Activated CD8-positive, alpha-beta memory T cell treated with anti-CD3 and anti-CD28 coated beads for 1 hour (primary cell): Measurements from ENCODE around the gene LYPD5.
"Not testable (repeated sequence)": the region's sequence is repeated elsewhere in the genome, so short reads cannot be mapped to it uniquely, and the experiment has no call there.

Source experiments
- DNase-seq, 2 donors: peaks; one replicate each; pipeline ENCODE4 v3.0.0-alpha.2; 2020; ENCODE audit warnings: low read depth in 1 of 2; ENCODE audit errors: extremely low read depth in 1 of 2

Gene LYPD5

GRCh38 chr19:43779147-43779819 is 23.0 kb downstream of the LYPD5 start:
- no peak for DNase-seq

DNA sequence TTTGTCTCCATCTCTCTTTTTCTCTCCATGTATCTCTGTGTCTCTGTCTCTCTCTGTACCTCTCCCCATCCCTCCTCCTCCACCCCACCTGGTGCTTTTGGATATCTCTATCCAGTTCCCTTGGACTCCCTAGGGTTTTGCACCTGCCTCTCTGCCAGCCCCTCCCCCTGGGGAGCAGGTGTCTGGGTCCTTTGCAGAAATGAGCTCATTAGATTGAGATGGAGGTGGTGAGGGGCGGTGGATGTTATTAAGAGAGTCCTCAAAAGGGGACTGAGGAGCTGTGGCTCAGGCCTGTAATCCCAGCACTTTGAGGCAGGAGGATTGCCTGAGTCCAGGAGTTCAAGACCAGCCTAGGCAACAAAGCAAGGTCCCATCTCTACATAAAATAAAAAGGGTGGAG is 23.6 kb downstream of the LYPD5 start:
- DNase-seq, result no peak

GRCh38 chr19:43777163-43777695 is 25.0 kb downstream of the LYPD5 start:
- no peak for DNase-seq

- no peak for DNase-seq
Measured at GRCh38 chr19:43776286-43776685, 26.0 kb downstream of the LYPD5 start.

DNA sequence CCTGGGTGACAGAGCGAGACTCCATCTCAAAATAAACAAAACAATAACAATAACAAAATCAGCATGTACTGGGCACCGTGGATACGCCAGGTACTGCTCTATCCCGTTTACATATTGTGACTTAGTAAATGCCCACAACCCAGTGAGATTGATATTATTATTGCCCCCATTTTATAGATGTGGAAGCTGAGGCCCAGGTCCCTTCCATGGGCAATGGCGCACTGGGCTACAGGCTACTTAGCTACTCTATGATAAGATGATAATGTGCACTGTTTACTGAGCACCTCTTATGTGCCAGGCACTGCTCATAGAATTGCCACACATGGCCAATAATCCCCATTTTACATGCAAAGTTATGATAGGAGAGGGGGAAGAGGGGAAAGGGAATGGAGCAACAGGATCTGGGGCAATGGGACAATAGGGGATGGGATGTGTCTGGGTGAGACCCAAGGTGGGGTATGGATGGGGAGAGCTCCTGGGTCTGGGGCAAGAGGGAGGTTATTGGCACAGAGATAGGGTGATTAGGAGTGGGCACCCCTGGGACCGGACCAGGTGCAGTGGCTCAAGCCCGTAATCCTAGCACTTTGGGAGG is 26.9 kb downstream of the LYPD5 start:
- DNase-seq, result no peak

- not testable (repeated sequence) for DNase-seq
Measured at GRCh38 chr19:43774940-43775258, 27.3 kb downstream of the LYPD5 start.

DNA sequence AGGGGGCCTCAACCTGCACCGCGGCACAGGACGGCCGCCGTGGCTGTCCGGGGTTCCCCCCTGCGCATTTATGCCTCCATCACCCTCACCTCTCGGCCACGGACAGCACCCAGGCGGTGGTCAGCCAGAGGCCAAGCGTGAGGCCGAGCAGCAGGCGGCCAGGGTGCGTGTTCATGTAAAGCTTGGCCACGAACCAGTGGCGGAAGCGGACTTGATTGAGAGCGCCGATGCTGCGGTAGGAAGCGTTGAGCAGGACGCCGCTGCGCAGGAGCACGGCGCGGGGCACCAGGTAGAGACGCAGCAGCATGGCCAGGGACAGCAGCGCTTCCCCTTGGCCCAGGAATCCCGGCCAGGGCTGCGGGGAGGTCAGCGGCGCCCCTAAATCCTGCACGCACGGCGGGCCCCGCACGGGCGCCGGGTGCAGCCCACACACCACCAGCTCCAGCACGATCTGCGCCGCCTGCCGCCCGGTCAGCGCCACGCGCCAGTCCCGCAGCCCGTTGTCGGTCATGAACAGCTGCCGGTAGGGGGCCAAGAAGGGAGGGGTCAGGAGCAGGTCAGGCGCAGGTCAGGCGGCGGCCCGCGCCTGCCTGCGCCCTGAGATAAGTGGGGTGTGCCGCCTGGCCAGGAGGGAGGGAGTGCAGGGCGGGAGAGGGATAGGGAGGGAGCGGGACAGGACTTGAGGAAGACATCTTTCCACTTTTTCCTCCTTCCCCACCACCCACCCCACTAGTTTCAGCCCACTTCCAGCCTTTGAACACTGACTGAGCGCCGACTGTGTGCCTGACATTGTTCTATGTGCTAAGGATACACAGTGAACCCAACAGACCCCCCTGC is 27.9 kb downstream of the LYPD5 start:
- DNase-seq, result no peak

DNA sequence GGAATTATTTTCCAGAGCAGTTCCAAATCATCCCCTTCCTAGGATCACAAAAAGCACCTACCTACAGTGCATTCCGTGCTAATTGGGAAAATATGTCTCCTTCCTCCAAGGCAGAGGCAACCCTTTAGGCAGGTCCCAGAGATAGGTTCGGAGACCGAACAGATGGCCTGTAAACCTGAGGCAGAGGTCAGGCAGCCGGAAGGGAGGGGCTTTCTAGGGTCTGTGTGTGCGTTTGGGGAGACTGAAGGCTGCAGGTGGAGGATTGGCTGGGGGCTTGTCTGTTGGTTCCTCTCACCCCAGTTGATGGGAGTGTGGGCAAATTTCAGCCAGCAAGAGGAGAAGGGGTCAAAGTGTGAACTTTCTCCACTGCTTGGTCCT is 28.5 kb downstream of the LYPD5 start:
- no peak for DNase-seq

GRCh38 chr19:43769256-43769655 is 33.0 kb downstream of the LYPD5 start:
- no peak for DNase-seq

- DNase-seq, result no peak
Measured at GRCh38 chr19:43768273-43769050, 33.8 kb downstream of the LYPD5 start.

DNA sequence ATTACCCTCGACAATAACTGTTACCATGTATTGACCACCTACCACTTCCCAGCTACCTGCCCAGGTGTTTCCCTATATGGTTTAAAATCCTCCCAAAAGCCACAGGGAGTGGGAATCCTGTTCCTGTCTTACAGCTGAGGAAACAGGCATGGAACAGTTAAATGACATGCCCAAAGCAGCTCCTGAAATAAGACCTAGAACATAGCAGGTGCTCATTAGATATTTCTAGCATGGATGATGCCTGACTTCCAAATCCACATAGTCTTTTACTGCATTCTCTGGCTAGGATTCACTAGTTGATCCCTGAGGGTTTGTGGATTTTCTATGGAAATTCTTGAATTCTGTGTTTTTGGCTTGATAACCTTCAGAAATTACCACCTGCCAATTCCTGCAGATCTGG is 34.4 kb downstream of the LYPD5 start:
- DNase-seq, result no peak

DNA sequence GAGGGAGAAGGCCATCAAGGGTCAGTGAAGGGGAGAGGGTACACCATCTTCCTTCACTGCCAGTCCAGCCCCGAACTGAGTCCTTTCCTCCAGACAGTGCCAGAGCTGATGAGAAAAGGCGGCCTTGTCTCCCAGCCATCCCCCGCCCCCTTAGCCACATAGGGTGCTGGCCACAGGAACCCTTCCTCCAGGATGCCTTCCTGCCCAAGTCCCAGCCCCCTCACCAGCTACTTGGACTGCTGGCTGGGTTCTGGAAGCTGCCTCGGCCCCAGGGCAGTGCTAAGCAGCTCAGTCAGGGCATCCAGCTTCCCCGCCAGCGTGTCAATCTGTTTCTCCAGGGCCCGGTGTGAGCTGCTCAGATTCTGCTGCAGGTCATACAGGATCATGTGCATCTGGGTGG is 34.9 kb downstream of the LYPD5 start:
- no peak for DNase-seq

DNA sequence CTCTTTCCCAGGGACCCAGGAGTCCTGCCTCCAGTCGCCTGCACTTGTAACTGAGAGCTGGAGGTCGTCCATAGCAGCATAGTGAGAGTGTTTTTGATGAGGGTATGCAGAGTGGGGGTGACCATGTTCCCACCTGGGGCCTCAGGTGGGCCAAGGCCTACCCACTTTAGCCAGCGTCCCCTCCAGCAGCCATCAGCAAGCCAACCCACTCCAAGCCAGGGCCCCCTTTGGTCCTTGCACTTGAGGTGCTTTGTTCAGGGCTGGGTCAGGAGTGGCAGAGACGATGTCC is 35.5 kb downstream of the LYPD5 start:
- no peak for DNase-seq

- peak; percentile 29 to 49 for DNase-seq
Measured at GRCh38 chr19:43765109-43765876, 37.0 kb downstream of the LYPD5 start.

- not testable (repeated sequence) for DNase-seq
Measured at GRCh38 chr19:43764684-43765083, 37.6 kb downstream of the LYPD5 start.

DNA sequence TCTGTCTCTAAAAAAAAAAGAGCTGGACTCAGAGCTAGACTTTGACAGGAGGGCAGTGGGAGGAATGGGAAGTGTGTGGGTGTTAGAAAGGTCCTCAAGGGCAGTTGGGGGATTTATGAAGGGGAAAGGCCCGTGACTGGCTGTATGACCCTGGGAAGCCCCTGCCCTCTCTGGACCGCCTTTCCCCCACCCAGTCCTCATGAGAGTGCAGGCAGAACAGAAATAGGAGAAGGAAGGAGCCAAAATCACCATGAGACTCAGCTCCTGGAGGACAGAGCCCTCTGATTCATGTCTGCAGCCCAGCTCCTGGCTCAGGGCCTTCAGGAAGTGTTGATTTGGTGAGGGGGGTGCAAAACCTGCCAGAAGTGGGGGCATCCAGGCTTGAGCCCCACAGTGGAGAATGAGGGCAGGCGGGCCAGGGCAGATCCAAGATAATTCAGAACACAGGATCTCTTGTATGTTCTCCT is 38.7 kb downstream of the LYPD5 start:
- DNase-seq, result no peak

GRCh38 chr19:43762814-43763213 is 39.4 kb downstream of the LYPD5 start:
- DNase-seq, result no peak

DNA sequence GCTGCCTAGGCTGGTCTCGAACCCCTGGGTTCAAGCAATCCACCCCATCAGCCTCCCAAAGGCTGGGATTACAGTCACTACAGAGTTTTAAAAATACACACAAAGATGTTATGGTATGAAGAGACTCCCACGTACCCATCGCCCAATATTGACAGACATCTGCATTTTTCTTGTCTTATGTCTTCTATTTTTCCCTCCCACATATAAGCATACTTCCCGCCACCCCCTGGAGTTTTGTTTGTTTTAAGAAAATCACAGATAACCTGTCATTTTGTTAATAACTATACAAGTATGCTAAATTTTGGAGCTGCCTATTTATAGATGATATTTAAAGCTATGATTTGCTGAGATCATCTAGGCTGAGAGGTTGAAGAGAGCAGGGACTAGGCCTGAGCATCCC is 41.3 kb downstream of the LYPD5 start:
- no peak for DNase-seq

DNA sequence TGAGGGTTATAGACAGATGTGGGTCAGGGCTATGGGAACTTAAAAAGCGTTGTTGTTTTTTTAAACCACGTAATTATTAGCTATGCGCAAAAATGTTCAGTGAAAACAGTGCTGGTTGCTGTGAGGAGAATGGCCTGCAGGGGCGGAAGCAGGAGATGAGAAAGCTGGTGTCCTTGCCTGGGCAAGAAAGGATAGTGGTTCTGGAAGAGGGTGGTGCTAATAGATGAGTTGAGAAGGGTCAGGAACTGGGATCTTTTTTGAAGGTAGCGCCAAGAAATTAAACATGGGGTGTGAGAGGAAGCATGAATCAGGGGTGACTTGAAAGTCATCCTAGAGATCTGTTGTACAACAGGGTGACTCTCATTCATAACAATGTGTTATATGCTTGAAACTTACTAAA is 42.7 kb downstream of the LYPD5 start:
- no peak for DNase-seq

GRCh38 chr19:43755256-43755801 is 46.9 kb downstream of the LYPD5 start:
- peak; percentile 24 to 61 for DNase-seq
